Lung (tissue), 12 donors: Measurements from ENCODE around the gene GREM2. TPM values are rescaled to one million over a fixed set of nuclear protein-coding genes. Genes with fewer than 3 reads are reported as not detected.

ENCODE experiments used
- ATAC-seq: fragments of 200-7000 bp; cut with Tn5 transposase; one replicate; pipeline ENCODE4 v1.9.1; 2020; ENCODE audit warnings: moderate number of reproducible peaks; ENCODE audit not compliant: insufficient read depth, low FRiP score
- DNase-seq, 3 donors: peaks; one replicate each; pipeline ENCODE4 v3.0.0-alpha.2; 2013 to 2017
- H3K27ac ChIP-seq, 2 donors: one replicate each; pipeline ENCODE4 v1.5.1; 2013; ENCODE audit warnings: mild to moderate bottlenecking in 2 of 2, moderate library complexity in 2 of 2, control low read depth in 1 of 2, inconsistent platforms in 1 of 2, low read depth in 1 of 2, low read length in 1 of 2
- H3K27me3 ChIP-seq, 3 donors: one replicate each; pipeline ENCODE4 v1.5.1; 2013; ENCODE audit warnings: low read length in 2 of 3; ENCODE audit not compliant: control insufficient read depth in 3 of 3, insufficient read depth in 3 of 3
- H3K36me3 ChIP-seq, 4 donors: one replicate each; pipeline ENCODE4 v1.5.1; 2013; ENCODE audit warnings: low read length in 4 of 4, mild to moderate bottlenecking in 1 of 4, moderate library complexity in 1 of 4; ENCODE audit not compliant: control insufficient read depth in 4 of 4, insufficient read depth in 4 of 4
- H3K4me1 ChIP-seq, 5 donors: one replicate each; pipeline ENCODE4 v1.5.1; 2013; ENCODE audit warnings: low read length in 5 of 5, mild to moderate bottlenecking in 2 of 5, moderate library complexity in 1 of 5; ENCODE audit not compliant: control insufficient read depth in 5 of 5, insufficient read depth in 5 of 5
- H3K4me3 ChIP-seq: one replicate; pipeline ENCODE4 v1.5.1; 2013; ENCODE audit warnings: mild to moderate bottlenecking, control low read depth, moderate library complexity
- H3K9ac ChIP-seq, 2 donors: one replicate each; pipeline ENCODE4 v1.5.1; 2013; ENCODE audit warnings: low read length in 2 of 2, control low read depth in 1 of 2; ENCODE audit not compliant: insufficient read depth in 1 of 2
- H3K9me3 ChIP-seq, 4 donors: one replicate each; pipeline ENCODE4 v1.5.1; 2013; ENCODE audit warnings: low read length in 3 of 4, mild to moderate bottlenecking in 1 of 4, moderate library complexity in 1 of 4; ENCODE audit not compliant: control insufficient read depth in 4 of 4, insufficient read depth in 3 of 4
- WGBS, 2 donors: extraction: QIAGEN DNeasy Blood & Tissue Kit; methylation state at CpG; one replicate each; pipeline ENCODE4 v1.1.7; 2013; 5-methylcytosine and 5-hydroxymethylcytosine counted together
- polyA plus RNA-seq, 2 donors: library from polyadenylated mRNA; stranded (reverse); fragments of 200-250 nt; gene quantifications; one replicate each; pipeline ENCODE4 v1.2.1, GENCODE V29; 2013
- total RNA-seq, 2 donors: library from RNA; depleted of rRNA in 1 of 2; stranded (reverse); fragments of >200 nt in 1 of 2; gene quantifications; one replicate each; pipeline ENCODE4 v1.2.1, GENCODE V29; 2014 to 2021
- TF ChIP-seq, protein P1 (sequence below): IDR thresholded peaks from 2 replicates; pipeline ENCODE4 v1.5.1; 2012; ENCODE audit warnings: mild to moderate bottlenecking; ENCODE audit errors: control extremely low read depth, extremely low read depth
- donor health status: control.
- donor health status: control.
- donor health status: Bipolar disorder and iron deficiency.
- donor health status: healthy.
- donor health status: DM: yes; HTN: yes; CAD: no.

GREM2 gene
- total and polyA plus RNA-seq, 4 donors: 0.47 to 8.8 (median 0.76) TPM

GRCh38 chr1:240619906-240620621, 8.1 kb upstream of the GREM2 start:
- Histone ChIP-seq H3K4me1 (peaks cover 0 to 5% (median 0%) of the 10 kb centered on the region in 5 donors), H3K27ac (no peak overlapping the region), H3K27me3 (no peaks in the 10 kb centered on the region), H3K9ac (no peak overlapping the region), H3K4me3 (no peak overlapping the region), H3K9me3 (no peaks in the 10 kb centered on the region), H3K36me3 (no peaks in the 10 kb centered on the region)
- DNase-seq (peak; percentile 26 to 42 (median 28)), ATAC-seq (no peak)
- WGBS, 2 donors: 54 to 61% methylated on average over 19 of the region's 19 CpGs
- TF ChIP-seq, protein P1, sequence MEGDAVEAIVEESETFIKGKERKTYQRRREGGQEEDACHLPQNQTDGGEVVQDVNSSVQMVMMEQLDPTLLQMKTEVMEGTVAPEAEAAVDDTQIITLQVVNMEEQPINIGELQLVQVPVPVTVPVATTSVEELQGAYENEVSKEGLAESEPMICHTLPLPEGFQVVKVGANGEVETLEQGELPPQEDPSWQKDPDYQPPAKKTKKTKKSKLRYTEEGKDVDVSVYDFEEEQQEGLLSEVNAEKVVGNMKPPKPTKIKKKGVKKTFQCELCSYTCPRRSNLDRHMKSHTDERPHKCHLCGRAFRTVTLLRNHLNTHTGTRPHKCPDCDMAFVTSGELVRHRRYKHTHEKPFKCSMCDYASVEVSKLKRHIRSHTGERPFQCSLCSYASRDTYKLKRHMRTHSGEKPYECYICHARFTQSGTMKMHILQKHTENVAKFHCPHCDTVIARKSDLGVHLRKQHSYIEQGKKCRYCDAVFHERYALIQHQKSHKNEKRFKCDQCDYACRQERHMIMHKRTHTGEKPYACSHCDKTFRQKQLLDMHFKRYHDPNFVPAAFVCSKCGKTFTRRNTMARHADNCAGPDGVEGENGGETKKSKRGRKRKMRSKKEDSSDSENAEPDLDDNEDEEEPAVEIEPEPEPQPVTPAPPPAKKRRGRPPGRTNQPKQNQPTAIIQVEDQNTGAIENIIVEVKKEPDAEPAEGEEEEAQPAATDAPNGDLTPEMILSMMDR: no peak

DNA sequence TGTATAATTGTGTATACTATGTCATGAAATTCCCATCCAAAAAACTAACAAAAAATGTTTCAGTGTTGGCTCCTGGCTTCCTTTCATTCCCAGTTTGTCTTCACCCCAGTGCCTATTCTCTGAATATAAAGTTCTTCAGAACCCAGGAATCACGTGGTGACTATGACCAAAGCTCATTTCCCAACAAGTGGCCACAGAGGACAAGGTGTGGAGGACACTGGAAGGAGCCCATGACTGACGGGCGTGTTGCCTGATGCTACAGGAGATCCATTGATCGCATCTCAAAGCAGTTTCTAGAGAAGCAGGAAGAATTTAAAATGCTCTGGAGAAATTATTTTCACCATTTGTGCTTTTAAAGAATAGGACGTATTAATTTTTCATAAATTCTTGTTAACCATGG, 7.4 kb upstream of the GREM2 start:
- Histone ChIP-seq H3K9me3 (no peaks in the 10 kb centered on the region), H3K9ac (no peak overlapping the region), H3K27ac (no peak overlapping the region), H3K4me1 (peaks cover 0 to 5% (median 0%) of the 10 kb centered on the region in 5 donors), H3K4me3 (no peak overlapping the region), H3K36me3 (no peaks in the 10 kb centered on the region), H3K27me3 (no peaks in the 10 kb centered on the region)
- DNase-seq: no peak
- TF ChIP-seq, protein P1: no peak
- ATAC-seq: no peak
- 68 to 75% methylated on average over 5 of the region's 5 CpGs for WGBS, 2 donors

- Histone ChIP-seq H3K27ac (no peak overlapping the region), H3K36me3 (no peaks in the 10 kb centered on the region), H3K9me3 (no peaks in the 10 kb centered on the region), H3K9ac (no peak overlapping the region), H3K27me3 (peaks cover 0 to 3% (median 0%) of the 10 kb centered on the region in 3 donors), H3K4me3 (no peak overlapping the region), H3K4me1 (peaks cover 0 to 5% (median 0%) of the 10 kb centered on the region in 5 donors)
- no peak for DNase-seq
- ATAC-seq: no peak
- 34 to 59% methylated on average over 4 of the region's 4 CpGs for WGBS, 2 donors
- TF ChIP-seq, protein P1: no peak
Observed at GRCh38 chr1:240618946-240619345, 7.0 kb upstream of the GREM2 start.
